ENCODE measurements around the gene ATP10B.

DNA sequence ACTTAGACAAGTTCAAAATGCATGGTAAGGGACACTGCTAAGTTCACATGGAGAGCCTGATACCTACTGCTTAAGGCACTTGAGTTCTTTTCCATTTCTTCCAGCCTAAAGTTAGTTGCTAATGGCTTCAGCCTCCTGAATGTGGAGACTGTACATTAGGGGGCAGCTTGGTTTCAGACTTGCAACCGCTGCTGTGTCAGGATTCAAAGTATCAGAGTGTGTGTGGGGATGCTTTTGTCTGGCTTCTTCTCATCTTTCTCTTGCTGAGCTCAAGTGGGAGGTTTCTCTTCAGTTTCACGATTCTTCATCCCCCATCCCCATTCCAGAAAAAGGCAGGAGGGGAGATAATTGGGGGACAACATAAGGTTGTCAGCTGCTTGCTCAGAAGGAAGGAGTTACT lies 49.4 kb downstream of the ATP10B start:
- TF ChIP-seq, protein P1, sequence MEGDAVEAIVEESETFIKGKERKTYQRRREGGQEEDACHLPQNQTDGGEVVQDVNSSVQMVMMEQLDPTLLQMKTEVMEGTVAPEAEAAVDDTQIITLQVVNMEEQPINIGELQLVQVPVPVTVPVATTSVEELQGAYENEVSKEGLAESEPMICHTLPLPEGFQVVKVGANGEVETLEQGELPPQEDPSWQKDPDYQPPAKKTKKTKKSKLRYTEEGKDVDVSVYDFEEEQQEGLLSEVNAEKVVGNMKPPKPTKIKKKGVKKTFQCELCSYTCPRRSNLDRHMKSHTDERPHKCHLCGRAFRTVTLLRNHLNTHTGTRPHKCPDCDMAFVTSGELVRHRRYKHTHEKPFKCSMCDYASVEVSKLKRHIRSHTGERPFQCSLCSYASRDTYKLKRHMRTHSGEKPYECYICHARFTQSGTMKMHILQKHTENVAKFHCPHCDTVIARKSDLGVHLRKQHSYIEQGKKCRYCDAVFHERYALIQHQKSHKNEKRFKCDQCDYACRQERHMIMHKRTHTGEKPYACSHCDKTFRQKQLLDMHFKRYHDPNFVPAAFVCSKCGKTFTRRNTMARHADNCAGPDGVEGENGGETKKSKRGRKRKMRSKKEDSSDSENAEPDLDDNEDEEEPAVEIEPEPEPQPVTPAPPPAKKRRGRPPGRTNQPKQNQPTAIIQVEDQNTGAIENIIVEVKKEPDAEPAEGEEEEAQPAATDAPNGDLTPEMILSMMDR (IDR thresholded peaks at IDR 0.05): no peak
- TF ChIP-seq POLR2AphosphoS5 (IDR thresholded peaks at IDR 0.05; ENCODE audit: insufficient read depth in 1 of 2, low read depth in 1 of 2) (no peak), POLR2A (IDR thresholded peaks at IDR 0.05) (no peak)

All from vagina (tissue), 2 donors.